Heart left ventricle (tissue), 16 donors: Measurements from ENCODE around the gene ITGB3BP. TPM values are rescaled to one million over a fixed set of nuclear protein-coding genes. Genes with fewer than 3 reads are reported as not detected.

Experiments
- ATAC-seq, 4 donors: fragments of 200-7000 bp; cut with Tn5 transposase; one replicate each; pipeline ENCODE4 v1.9.1; 2020 to 2022; ENCODE audit warnings: moderate library complexity in 4 of 4, mild to moderate bottlenecking in 3 of 4, moderate number of reproducible peaks in 1 of 4
- DNase-seq, 5 donors: peaks; one replicate each; pipeline ENCODE4 v3.0.0-alpha.2; 2020
- H3K27ac ChIP-seq, 12 donors: fragments of 200-600 bp; sonication (generic) in 4 of 12; one replicate each; pipeline versions ENCODE4 v1.5.0 to v1.8.0; 2016 to 2022; ENCODE audit warnings: mild to moderate bottlenecking in 2 of 12
- H3K27me3 ChIP-seq, 9 donors: fragments of 200-600 bp; sonication (generic) in 2 of 9; one replicate each; pipeline versions ENCODE4 v1.5.1 to v1.8.0; 2016 to 2022; ENCODE audit warnings: mild to moderate bottlenecking in 3 of 9
- H3K36me3 ChIP-seq, 9 donors: fragments of 200-600 bp; sonication (generic) in 2 of 9; one replicate each; pipeline versions ENCODE4 v1.5.0 to v1.8.0; 2018 to 2022; ENCODE audit warnings: mild to moderate bottlenecking in 2 of 9
- H3K4me1 ChIP-seq, 12 donors: fragments of 200-600 bp; sonication (generic) in 4 of 12; one replicate each; pipeline versions ENCODE4 v1.5.0 to v1.8.0; 2016 to 2022; ENCODE audit warnings: mild to moderate bottlenecking in 3 of 12
- H3K4me3 ChIP-seq, 12 donors: fragments of 200-600 bp; sonication (generic) in 4 of 12; one replicate each; pipeline versions ENCODE4 v1.5.0 to v1.8.0; 2017 to 2022; ENCODE audit warnings: mild to moderate bottlenecking in 9 of 12, moderate library complexity in 4 of 12
- H3K9me3 ChIP-seq, 12 donors: fragments of 200-600 bp; sonication (generic) in 4 of 12; one replicate each; pipeline versions ENCODE4 v1.5.0 to v1.8.0; 2016 to 2022; ENCODE audit warnings: mild to moderate bottlenecking in 1 of 12
- POLR2A ChIP-seq, 2 donors: fragments of 450-650 bp; IDR thresholded peaks; one replicate each; pipeline ENCODE4 v1.6.1; 2017; ENCODE audit warnings: antibody characterized with exemption in 2 of 2, mild to moderate bottlenecking in 2 of 2, moderate library complexity in 2 of 2
- WGBS, 4 donors: extraction: QIAGEN DNeasy Blood & Tissue Kit in 2 of 4; methylation state at CpG; one replicate each; pipeline versions ENCODE4 v1.1.5 to v1.1.7; 2013 to 2018; 5-methylcytosine and 5-hydroxymethylcytosine counted together
- intact Hi-C, 10 donors: fragments of 100-400 bp; cut with DNase I; formaldehyde crosslinking; loops; one replicate each; pipeline versions ENCODE4 v1.11.1 to v1.14.2; 2022
- polyA plus RNA-seq, 2 donors: library from polyadenylated mRNA; stranded (reverse); fragments of 200-250 nt; gene quantifications; one replicate each; pipeline ENCODE4 v1.2.3, GENCODE V29; 2013
- total RNA-seq, 9 donors: library from RNA; depleted of rRNA in 2 of 9; stranded (reverse); fragments of >200 nt in 2 of 9; fragmentation: NEBNext Ultra II Directional in 3 of 9; extraction: Animal tissue kit (Norgen Biotek cat#: 25700) in 3 of 9; gene quantifications; one replicate each; pipeline versions ENCODE4 v1.1.0 to v1.2.4, GENCODE V29; 2016 to 2023
- TF ChIP-seq, protein P1 (sequence below), 12 donors: fragments of 200-600 bp; sonication (generic) in 4 of 12; IDR thresholded peaks; one replicate each; pipeline versions ENCODE4 v1.5.0 to v1.8.0; 2018 to 2022; ENCODE audit warnings: antibody characterized with exemption in 12 of 12, mild to moderate bottlenecking in 5 of 12
- donor health status: ischemic (EF 13 %, LVEDD 7.1; RV severe dilation, severe dysfunction).
- donor health status: healthy with polysubstance abuse.
- donor health status: DM: no; HTN: yes; CAD: no.
- donor health status: DM: no; HTN: no; CAD: no.
- donor health status: ischemic (EF 25% LVEDD 6.9; RV normal size, moderate dysfunction).
- donor health status: ischemic (EF 25% LVEDD 5.7; RV mildly dilated, moderate dysfunction).
- donor health status: healthy.
- donor health status: DM: yes; HTN: yes; CAD: no.
- donor health status: ischemic (EF 35%, LVEDD 5.7; RV mildly dilated, moderate dysfunction).
- donor health status: nonischemic (EF 11% LVEDD 7.7; RV severe dilation, severe dysfunction).
- donor health status: DM: yes; HTN: yes; CAD: no.
- donor health status: PGD.
- donor health status: ischemic (EF 29% LVEDD 5.4; RV normal size, mild dysfunction).
- donor health status: nonischemic (EF 23%, LVEDD 6.1; RV moderate dilation, normal function).

Gene ITGB3BP
- total and polyA plus RNA-seq, 11 donors, result 2.0 to 17.2 (median 6.4) TPM

GRCh38 chr1:63407002-63407401, 116.0 kb downstream of the ITGB3BP start:
- peaks cover 0 to 49% (median 31%) of the 10 kb centered on the region in 9 donors for H3K36me3 ChIP-seq
- H3K4me1 ChIP-seq, result no peaks in the 10 kb centered on the region
- H3K9me3 ChIP-seq, result no peaks in the 10 kb centered on the region
- H3K4me3 ChIP-seq, result no peak overlapping the region
- ATAC-seq (no peak), DNase-seq (no peak)
- no peaks in the 10 kb centered on the region for H3K27me3 ChIP-seq
- TF ChIP-seq POLR2A (IDR thresholded peaks at IDR 0.05), result no peak
- TF ChIP-seq, protein P1, sequence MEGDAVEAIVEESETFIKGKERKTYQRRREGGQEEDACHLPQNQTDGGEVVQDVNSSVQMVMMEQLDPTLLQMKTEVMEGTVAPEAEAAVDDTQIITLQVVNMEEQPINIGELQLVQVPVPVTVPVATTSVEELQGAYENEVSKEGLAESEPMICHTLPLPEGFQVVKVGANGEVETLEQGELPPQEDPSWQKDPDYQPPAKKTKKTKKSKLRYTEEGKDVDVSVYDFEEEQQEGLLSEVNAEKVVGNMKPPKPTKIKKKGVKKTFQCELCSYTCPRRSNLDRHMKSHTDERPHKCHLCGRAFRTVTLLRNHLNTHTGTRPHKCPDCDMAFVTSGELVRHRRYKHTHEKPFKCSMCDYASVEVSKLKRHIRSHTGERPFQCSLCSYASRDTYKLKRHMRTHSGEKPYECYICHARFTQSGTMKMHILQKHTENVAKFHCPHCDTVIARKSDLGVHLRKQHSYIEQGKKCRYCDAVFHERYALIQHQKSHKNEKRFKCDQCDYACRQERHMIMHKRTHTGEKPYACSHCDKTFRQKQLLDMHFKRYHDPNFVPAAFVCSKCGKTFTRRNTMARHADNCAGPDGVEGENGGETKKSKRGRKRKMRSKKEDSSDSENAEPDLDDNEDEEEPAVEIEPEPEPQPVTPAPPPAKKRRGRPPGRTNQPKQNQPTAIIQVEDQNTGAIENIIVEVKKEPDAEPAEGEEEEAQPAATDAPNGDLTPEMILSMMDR (IDR thresholded peaks at IDR 0.05), result no peak
- no peak overlapping the region for H3K27ac ChIP-seq
- intact Hi-C loops, result no loop called here

- TF ChIP-seq, protein P1 (IDR thresholded peaks at IDR 0.05), result no peak
- no peak for TF ChIP-seq POLR2A (IDR thresholded peaks at IDR 0.05)
- DNase-seq, result no peak
- intact Hi-C loops, result no loop called here
- Histone ChIP-seq H3K36me3 (peaks cover 0 to 43% (median 28%) of the 10 kb centered on the region in 9 donors), H3K4me1 (no peaks in the 10 kb centered on the region), H3K9me3 (no peaks in the 10 kb centered on the region), H3K4me3 (no peak overlapping the region), H3K27ac (no peak overlapping the region), H3K27me3 (no peaks in the 10 kb centered on the region)
- no peak for ATAC-seq
Observed at GRCh38 chr1:63405987-63406386, 117.0 kb downstream of the ITGB3BP start.

GRCh38 chr1:63405021-63405420, 118.0 kb downstream of the ITGB3BP start:
- H3K27me3 ChIP-seq, result no peaks in the 10 kb centered on the region
- DNase-seq, result no peak
- H3K36me3 ChIP-seq, result peaks cover 0 to 43% (median 28%) of the 10 kb centered on the region in 9 donors
- no peaks in the 10 kb centered on the region for H3K9me3 ChIP-seq
- no peaks in the 10 kb centered on the region for H3K4me1 ChIP-seq
- TF ChIP-seq, protein P1 (IDR thresholded peaks at IDR 0.05), result no peak
- TF ChIP-seq POLR2A (IDR thresholded peaks at IDR 0.05), result no peak
- no peak for ATAC-seq
- H3K27ac ChIP-seq, result no peak overlapping the region
- no peak overlapping the region for H3K4me3 ChIP-seq
- intact Hi-C loops, result no loop called here

DNA sequence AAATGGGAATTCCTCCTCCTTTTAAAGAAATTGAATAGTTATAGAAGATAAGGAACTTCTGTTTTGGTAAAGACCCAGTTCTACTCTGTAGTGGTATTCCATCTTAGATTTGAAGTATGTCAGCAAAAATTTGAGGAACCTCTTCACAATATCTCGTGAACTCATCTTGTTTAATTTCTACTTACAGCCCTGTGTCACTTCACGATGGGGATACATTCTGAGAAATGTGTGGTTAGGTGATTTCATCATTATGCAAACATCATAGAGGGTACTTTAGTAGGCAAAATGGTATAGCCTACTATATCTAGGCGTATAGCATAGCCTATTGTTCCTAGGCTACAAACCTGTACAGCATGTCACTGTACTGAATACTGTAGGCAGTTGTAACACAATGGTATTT, 119.6 kb downstream of the ITGB3BP start:
- H3K9me3 ChIP-seq, result no peaks in the 10 kb centered on the region
- no peaks in the 10 kb centered on the region for H3K4me1 ChIP-seq
- 55 to 63% (median 62%) methylated on average over 3 of the region's 3 CpGs for WGBS, 4 donors
- intact Hi-C loops, result no loop called here
- H3K27ac ChIP-seq, result no peak overlapping the region
- no peak for TF ChIP-seq POLR2A (IDR thresholded peaks at IDR 0.05)
- TF ChIP-seq, protein P1 (IDR thresholded peaks at IDR 0.05), result no peak
- no peak overlapping the region for H3K4me3 ChIP-seq
- DNase-seq (no peak), ATAC-seq (no peak)
- no peaks in the 10 kb centered on the region for H3K27me3 ChIP-seq
- H3K36me3 ChIP-seq, result peaks cover 0 to 45% (median 36%) of the 10 kb centered on the region in 9 donors
